ENCODE data around the gene ZNF280C.
"Not testable (repeated sequence)": the region's sequence is repeated elsewhere in the genome, so short reads cannot be mapped to it uniquely, and the experiment has no call there.

ZNF280C gene

GRCh38 chrX:130285069-130285620 is 16.4 kb upstream of the ZNF280C start:
- no peak overlapping the region for H3K4me3 ChIP-seq (ENCODE audit: control insufficient read depth, low read depth, low read length)
- no peak for TF ChIP-seq CTCF (IDR thresholded peaks at IDR 0.05; ENCODE audit: control insufficient read depth, insufficient read depth, low read depth, low read length, missing control alignments)
- DNase-seq (ENCODE audit: low read depth) = no peak

DNA sequence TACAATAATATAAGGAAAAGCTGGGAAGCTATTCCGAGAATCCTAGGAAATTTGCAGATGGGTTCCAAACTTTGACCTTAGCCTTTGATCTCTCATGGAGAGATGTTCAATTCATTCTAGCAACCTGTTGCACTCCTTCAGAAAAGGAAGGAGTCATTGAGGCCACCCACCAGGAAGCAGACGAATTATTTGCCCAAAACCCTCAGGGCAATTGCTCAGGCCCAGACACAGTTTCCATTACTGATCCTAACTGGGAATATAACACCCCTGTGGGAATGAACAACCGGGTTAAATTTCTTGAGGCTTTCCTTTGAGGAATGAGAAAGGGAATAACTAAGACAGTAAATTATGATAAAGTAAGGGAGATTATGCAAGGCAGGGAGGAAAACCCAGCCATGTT is 13.5 kb upstream of the ZNF280C start:
- DNase-seq (ENCODE audit: low read depth) = no peak
- no peak overlapping the region for H3K4me3 ChIP-seq (ENCODE audit: control insufficient read depth, low read depth, low read length)
- no peak for TF ChIP-seq CTCF (IDR thresholded peaks at IDR 0.05; ENCODE audit: control insufficient read depth, insufficient read depth, low read depth, low read length, missing control alignments)

- TF ChIP-seq CTCF (IDR thresholded peaks at IDR 0.05; ENCODE audit: control insufficient read depth, insufficient read depth, low read depth, low read length, missing control alignments) = no peak
- no peak for DNase-seq (ENCODE audit: low read depth)
- no peak overlapping the region for H3K4me3 ChIP-seq (ENCODE audit: control insufficient read depth, low read depth, low read length)
Measured at GRCh38 chrX:130280901-130281300, 12.2 kb upstream of the ZNF280C start.

DNA sequence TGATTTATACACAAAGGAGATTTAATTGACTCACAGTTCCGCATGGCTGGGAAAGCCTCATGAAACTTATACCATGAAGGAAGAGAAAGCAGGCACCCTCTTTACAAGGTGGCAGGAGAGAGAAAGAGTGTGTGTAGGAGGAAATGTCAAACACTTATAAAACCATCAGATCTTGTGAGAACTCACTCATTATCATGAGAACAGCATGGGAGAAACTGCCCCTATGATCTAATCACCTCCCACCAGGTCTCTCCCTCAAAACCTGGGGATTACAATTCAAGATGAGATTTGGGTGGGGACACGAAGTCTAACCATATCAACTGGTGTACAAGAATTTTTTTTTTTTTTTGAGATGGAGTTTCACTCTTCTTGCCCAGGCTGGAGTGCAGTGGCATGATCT is 3.6 kb upstream of the ZNF280C start:
- DNase-seq (ENCODE audit: low read depth); H3K4me3 ChIP-seq (ENCODE audit: control insufficient read depth, low read depth, low read length): not testable (repeated sequence)

DNA sequence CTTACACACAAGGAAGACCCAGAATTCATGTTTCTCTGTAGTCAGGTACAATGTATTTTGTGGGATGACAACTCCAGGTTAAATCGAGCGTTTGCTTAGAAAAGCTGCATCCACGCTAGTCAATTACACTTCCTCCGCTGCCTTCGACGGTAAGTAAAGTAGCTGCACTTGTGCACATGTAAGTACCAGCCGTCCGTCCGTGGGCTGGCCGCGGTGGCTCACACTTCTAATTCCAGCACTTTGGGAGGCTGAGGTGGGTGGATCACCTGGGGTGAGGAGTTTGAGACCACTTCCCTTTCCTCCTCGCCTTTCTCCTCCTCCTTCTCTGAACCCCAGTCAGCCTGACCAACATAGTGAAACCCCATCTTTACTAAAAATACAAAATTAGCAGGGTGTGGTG is 692 bp upstream of the ZNF280C start:
- not testable (repeated sequence) for H3K4me3 ChIP-seq (ENCODE audit: control insufficient read depth, low read depth, low read length); DNase-seq (ENCODE audit: low read depth)

- no peak for TF ChIP-seq CTCF (IDR thresholded peaks at IDR 0.05; ENCODE audit: control insufficient read depth, insufficient read depth, low read depth, low read length, missing control alignments)
- DNase-seq (ENCODE audit: low read depth) = no peak
- peak overlapping the region; percentile 57 for H3K4me3 ChIP-seq (ENCODE audit: control insufficient read depth, low read depth, low read length)
Measured at GRCh38 chrX:130267956-130268448, 697 bp downstream of the ZNF280C start.

GRCh38 chrX:130264573-130264972 is 4.1 kb downstream of the ZNF280C start:
- no peak for DNase-seq (ENCODE audit: low read depth)
- no peak overlapping the region for H3K4me3 ChIP-seq (ENCODE audit: control insufficient read depth, low read depth, low read length)
- no peak for TF ChIP-seq CTCF (IDR thresholded peaks at IDR 0.05; ENCODE audit: control insufficient read depth, insufficient read depth, low read depth, low read length, missing control alignments)

GRCh38 chrX:130263016-130263415 is 5.7 kb downstream of the ZNF280C start:
- TF ChIP-seq CTCF (IDR thresholded peaks at IDR 0.05; ENCODE audit: control insufficient read depth, insufficient read depth, low read depth, low read length, missing control alignments) = no peak
- H3K4me3 ChIP-seq (ENCODE audit: control insufficient read depth, low read depth, low read length) = no peak overlapping the region
- DNase-seq (ENCODE audit: low read depth) = no peak

Data from AG09309 (cell line).